ENCODE data around the gene ERBB4. TPM values are rescaled to one million over a fixed set of nuclear protein-coding genes. Genes with fewer than 3 reads are reported as not detected.

ERBB4 gene
- total and polyA plus RNA-seq, 10 of the 15 experiments (the other 5 are each of a cell fraction or from before 2014, with no cell fraction given), result under 0.01 to 0.23 (median 0.01) TPM; not detected in 4

DNA sequence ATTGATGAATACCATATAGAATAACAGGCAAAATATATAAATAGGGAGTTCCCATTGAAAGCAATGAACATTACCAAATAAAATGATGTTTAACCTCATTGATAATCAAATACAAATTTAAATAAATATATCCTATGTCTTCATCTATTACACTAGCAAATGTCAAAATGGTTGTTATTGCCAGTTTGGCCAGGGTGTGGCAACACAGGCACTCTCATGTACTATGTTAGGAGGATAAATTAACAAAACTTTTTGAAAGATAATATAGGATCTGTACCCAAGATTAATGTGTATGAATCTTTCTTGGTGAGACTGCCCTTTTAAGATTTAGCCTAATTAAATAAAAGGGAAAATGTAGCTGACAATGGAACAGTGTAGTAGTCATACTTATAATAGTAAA is 659.3 kb downstream of the ERBB4 start:
- no peak overlapping the region for H3K27ac ChIP-seq (ENCODE audit: control insufficient read depth, insufficient read depth)
- no peak overlapping the region for H3K4me3 ChIP-seq
- intact Hi-C loops (cut with micrococcal nuclease; ENCODE audit: unreplicated experiment), result no loop called here
- DNase-seq (ENCODE audit: low read depth, low spot score), result no peak
- ChIA-PET SMC1A (ENCODE audit: uncharacterized antibody, unreplicated experiment) (interaction anchor here (0.5 to 1.4 kb wide), 3 partner anchors 21 to 370 kb away, joined by 3 to 5 read pairs (median 3); no protein-coding TSS in a partner anchor), POLR2A (no interaction called here), RAD21 (ENCODE audit: unreplicated experiment) (interaction anchor here (0.7 to 1.5 kb wide), 3 partner anchors 119 to 688 kb away, joined by 4 to 10 read pairs (median 4); no protein-coding TSS in a partner anchor), CTCF (interaction anchor here (0.6 to 1.7 kb wide), 8 partner anchors 8 to 688 kb away, joined by 3 to 7 read pairs (median 4); no protein-coding TSS in a partner anchor)
- no TSS peak for BruUV-seq (replicated peaks)
- TF ChIP-seq SMAD1 (IDR thresholded peaks at IDR 0.05; ENCODE audit: low read depth, partially characterized antibody), result no peak
- TF ChIP-seq ZBED1 (IDR thresholded peaks at IDR 0.05; ENCODE audit: borderline replicate concordance), result no peak
- no peak for TF ChIP-seq ZZZ3 (IDR thresholded peaks at IDR 0.05; ENCODE audit: control insufficient read depth, insufficient read length, low read depth)
- peak; percentile 76 for TF ChIP-seq RAD21 (IDR thresholded peaks at IDR 0.05; ENCODE audit: insufficient read depth, low read depth, low read length)
- no peak for TF ChIP-seq CHD4 (IDR thresholded peaks at IDR 0.05)
- no peak for TF ChIP-seq NBN (IDR thresholded peaks at IDR 0.05)
- TF ChIP-seq, protein P1, sequence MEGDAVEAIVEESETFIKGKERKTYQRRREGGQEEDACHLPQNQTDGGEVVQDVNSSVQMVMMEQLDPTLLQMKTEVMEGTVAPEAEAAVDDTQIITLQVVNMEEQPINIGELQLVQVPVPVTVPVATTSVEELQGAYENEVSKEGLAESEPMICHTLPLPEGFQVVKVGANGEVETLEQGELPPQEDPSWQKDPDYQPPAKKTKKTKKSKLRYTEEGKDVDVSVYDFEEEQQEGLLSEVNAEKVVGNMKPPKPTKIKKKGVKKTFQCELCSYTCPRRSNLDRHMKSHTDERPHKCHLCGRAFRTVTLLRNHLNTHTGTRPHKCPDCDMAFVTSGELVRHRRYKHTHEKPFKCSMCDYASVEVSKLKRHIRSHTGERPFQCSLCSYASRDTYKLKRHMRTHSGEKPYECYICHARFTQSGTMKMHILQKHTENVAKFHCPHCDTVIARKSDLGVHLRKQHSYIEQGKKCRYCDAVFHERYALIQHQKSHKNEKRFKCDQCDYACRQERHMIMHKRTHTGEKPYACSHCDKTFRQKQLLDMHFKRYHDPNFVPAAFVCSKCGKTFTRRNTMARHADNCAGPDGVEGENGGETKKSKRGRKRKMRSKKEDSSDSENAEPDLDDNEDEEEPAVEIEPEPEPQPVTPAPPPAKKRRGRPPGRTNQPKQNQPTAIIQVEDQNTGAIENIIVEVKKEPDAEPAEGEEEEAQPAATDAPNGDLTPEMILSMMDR (IDR thresholded peaks at IDR 0.05 in 2 of 3, conservative IDR thresholded peaks at IDR 0.05 in 1 of 3; ENCODE audit: control insufficient read depth in 2 of 3, extremely low read depth in 1 of 3, insufficient read depth in 1 of 3, low read depth in 3 of 3, low read length in 3 of 3), result peak in 1 of 3 experiments; percentile 18; a peak in 1 of 6 replicates
- TF ChIP-seq TCF12 (IDR thresholded peaks at IDR 0.05; ENCODE audit: low read depth, low read length), result no peak
- TF ChIP-seq SMC3 (IDR thresholded peaks at IDR 0.05; ENCODE audit: borderline replicate concordance, low read length), result peak; percentile 29; the same call in 1 of the 2 replicates
- no peaks in the 10 kb centered on the region for H3K79me2 ChIP-seq (ENCODE audit: control insufficient read depth, insufficient read depth, low read length)
- H3K4me2 ChIP-seq (ENCODE audit: control insufficient read depth, insufficient read depth), result no peak overlapping the region
- ATAC-seq, result peak; percentile 48; the same call in 1 of the 3 replicates
- no peak for FAIRE-seq
- H3K9ac ChIP-seq (ENCODE audit: control insufficient read depth, insufficient read depth, low read length), result no peak overlapping the region
- no peaks in the 10 kb centered on the region for H3K36me3 ChIP-seq (ENCODE audit: control insufficient read depth in 2 of 2, insufficient read depth in 2 of 2, low read length in 1 of 2)
- no peaks in the 10 kb centered on the region for H3K4me1 ChIP-seq (ENCODE audit: control insufficient read depth, insufficient read depth, low read length)
- no peaks in the 10 kb centered on the region for H4K20me1 ChIP-seq (ENCODE audit: control insufficient read depth, insufficient read depth)
- H2AFZ ChIP-seq (ENCODE audit: control insufficient read depth, low read depth, low read length), result no peak overlapping the region
- in situ Hi-C loops (cut with MboI), result no loop called here
- no peaks in the 10 kb centered on the region for H3K27me3 ChIP-seq (replicated peaks in 1 of 2; ENCODE audit: control insufficient read depth in 2 of 2, insufficient read depth in 2 of 2, low read length in 1 of 2)
- H3K9me3 ChIP-seq (replicated peaks; ENCODE audit: control insufficient read depth, insufficient read depth, low read length), result no peaks in the 10 kb centered on the region
